A673 (cell line): ENCODE results near the gene AOPEP.

Source experiments
- EZH2 ChIP-seq: fragments of 200-600 bp; sonication (generic); IDR thresholded peaks from 2 replicates; pipeline ENCODE4 v1.6.1; 2017; ENCODE audit warnings: borderline replicate concordance, low read depth, mild to moderate bottlenecking, mixed read lengths, antibody characterized with exemption, low read length; ENCODE audit not compliant: poor library complexity, severe bottlenecking
- TF ChIP-seq, protein P1 (sequence below): fragments of 300-800, 200-600 bp; sonication (generic); conservative IDR thresholded peaks from 2 replicates; pipeline ENCODE4 v1.5.1; 2017; ENCODE audit warnings: low read depth, mild to moderate bottlenecking, antibody characterized with exemption, low read length, moderate library complexity, mixed read lengths

DNA sequence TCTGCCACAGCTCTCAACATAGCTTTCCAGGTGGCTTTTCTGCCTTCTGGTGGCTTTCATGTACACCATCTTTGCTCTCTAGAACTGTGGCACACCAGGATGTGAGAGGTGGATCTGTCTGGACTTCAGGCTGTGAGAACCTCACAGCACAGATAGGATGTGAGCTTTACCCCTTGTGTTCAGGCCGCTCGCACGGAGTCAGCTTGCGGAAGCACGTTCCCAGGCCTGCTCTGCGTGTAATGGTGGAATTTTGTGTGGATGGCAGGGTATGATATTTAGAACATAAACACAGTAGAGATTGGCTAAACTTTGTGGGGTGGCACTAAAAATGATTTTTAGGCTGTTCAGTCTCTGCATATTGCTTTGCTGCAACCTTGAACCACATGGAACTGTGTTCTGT is 340.6 kb downstream of the AOPEP start:
- TF ChIP-seq, protein P1, sequence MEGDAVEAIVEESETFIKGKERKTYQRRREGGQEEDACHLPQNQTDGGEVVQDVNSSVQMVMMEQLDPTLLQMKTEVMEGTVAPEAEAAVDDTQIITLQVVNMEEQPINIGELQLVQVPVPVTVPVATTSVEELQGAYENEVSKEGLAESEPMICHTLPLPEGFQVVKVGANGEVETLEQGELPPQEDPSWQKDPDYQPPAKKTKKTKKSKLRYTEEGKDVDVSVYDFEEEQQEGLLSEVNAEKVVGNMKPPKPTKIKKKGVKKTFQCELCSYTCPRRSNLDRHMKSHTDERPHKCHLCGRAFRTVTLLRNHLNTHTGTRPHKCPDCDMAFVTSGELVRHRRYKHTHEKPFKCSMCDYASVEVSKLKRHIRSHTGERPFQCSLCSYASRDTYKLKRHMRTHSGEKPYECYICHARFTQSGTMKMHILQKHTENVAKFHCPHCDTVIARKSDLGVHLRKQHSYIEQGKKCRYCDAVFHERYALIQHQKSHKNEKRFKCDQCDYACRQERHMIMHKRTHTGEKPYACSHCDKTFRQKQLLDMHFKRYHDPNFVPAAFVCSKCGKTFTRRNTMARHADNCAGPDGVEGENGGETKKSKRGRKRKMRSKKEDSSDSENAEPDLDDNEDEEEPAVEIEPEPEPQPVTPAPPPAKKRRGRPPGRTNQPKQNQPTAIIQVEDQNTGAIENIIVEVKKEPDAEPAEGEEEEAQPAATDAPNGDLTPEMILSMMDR, result no peak
- TF ChIP-seq EZH2, result no peak
